T-helper 9 cell (primary cell): ENCODE data around the gene PQBP1.
A peak's percentile ranks its signal among the peaks of the same experiment; 100 is the strongest.

Experiments used
- DNase-seq: peaks from one replicate; pipeline ENCODE4 v3.0.0-alpha.2; 2020

Gene PQBP1

GRCh38 chrX:48902776-48903175, 5.0 kb downstream of the PQBP1 start:
- no peak for DNase-seq

- no peak for DNase-seq
These were observed 5.6 kb downstream of the PQBP1 start for GRCh38 chrX:48903290-48903689.

GRCh38 chrX:48904180-48904579, 6.5 kb downstream of the PQBP1 start:
- no peak for DNase-seq

DNA sequence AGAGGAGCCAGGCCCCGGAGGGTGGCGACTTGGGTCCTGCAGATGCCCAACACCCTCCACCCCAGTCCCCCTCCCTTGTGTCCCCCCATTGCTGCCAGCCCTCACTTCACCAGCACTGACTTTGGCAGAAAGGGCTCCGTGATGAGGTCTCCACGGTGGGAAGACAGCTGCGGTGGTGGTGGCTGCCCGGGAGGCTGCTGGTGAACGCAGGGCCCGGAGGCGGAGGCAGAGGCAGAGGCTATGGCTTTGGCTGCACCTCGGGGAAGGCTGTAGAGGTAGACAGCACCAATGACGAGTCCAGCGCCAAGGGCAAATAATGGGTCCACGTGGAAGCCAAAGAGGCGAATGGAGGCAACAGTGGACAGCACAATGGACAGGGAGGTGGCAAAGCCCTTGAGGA, 6.9 kb downstream of the PQBP1 start:
- no peak for DNase-seq

DNA sequence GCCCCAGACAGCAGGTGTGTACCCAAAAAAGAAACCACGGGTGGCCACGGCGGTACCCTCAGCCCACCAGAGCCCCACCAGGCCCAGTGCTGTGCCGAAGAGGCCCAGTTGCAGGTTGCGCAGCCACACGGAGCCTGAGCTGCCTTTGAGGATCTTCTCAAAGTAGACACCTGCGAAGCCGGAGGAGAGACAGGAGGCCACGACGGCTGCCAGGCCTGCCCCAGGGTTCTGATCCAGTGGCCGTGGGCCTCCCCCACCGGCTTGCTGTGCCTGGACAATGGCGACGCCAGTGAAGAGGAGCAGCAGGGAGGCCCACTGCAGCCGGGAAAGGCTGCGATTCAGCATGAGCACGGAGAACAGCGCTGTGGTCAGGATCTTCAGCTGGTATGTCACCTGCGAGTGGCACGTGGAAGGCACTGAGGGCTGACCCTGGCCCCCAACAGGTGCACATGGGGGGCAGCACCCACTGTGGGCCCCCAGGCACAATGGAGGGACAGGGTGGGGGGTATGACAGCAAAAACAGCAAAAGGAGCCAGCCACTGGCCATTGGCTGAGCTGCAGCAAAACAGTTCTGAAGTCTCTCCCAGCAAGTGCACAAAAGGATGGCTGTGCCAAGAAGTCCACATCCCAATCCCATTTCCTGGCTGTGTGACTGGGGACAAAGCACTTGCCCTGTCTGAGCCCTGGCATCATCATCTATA, 7.5 kb downstream of the PQBP1 start:
- no peak for DNase-seq

DNA sequence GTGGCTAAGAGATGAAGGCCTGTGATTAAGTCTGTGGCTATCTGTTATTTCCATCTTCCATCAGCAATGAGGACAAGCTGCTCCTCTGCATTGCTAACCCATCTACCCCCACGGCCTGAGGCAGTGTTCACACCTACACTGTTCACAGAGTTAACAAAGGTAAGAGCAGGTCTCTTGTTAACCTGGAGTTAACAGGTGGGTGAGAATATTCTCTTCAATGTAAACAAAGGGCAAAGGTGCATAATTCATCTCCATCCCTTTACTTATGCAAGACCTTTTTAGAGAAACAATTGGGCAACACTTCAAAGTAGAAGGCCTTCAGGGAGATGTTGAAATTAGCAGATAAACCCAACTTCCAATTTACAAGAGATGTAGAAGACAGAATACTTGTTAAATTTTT, 10.9 kb downstream of the PQBP1 start:
- DNase-seq: no peak

DNA sequence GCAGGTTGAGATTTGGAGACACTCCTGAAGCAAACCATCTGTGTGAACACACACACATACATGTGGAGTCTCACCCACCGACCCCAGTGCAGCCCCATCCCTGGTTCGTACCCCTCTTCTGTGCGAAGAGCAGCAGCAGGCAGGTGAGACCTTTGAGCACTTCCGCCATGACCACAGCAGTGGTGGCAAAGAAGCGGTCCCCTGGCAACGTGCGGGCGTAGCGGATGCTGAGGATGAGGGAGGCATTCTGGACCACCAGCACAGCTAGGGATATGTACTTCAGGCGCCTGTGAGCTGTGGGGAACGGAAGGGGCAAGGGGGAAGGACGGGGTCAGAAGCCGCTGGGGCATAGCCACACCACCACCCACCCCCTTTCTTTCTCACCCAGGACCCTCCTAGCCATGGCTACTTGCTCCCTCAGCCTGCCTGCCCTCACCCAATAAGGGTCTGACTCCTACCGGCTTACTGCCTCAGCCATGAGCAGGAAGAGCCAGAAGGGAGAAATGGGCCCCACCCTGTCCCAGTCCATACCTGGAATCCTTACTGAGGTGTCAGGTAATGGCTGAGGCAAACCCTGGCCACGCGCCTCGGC, 12.1 kb downstream of the PQBP1 start:
- no peak for DNase-seq

GRCh38 chrX:48910926-48911411, 13.2 kb downstream of the PQBP1 start:
- no peak for DNase-seq

DNA sequence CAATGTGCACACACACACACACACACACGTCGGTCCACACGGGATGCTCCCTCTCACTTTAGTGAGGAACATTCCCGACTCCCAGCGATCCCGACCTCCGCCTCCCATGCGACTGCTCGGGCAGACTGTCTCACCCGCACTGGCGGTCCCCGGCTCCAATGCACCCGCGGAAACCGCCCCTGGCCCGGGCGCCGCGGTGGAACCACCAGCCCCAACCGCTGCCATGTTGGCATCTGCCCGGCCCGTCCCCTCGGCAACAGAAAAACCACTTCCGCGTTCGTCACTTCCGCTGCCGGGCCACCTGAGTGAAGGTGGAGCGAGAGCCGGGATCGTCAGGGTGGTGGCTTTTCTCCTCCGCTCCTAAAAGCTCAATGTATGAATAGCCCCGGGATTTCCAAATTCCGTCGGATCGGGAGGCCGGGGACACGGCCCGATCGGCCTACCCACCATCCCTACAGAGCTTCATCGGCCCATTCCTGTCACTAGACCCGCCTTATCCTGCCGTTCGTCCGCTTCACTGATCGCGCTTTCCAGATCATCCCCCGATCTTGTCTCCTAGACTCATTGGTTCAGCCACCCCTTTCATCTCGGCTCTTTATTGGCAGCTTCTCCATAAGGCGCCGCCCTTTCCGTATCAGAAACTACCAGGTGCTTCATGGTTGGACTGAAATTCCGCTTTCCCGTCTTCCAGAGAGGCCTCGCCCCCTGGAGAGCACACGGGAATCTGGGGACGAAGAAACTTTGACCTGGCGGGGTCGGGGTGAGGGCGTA, 13.9 kb downstream of the PQBP1 start, which contains the start of gene SLC35A2:
TSS of gene SLC35A2 (minus strand) at position 235 of the 771 bp plus-strand sequence. CDS start at position 225, 10 bp downstream.
- DNase-seq: peak; percentile 87

- DNase-seq: no peak
These were observed 16.1 kb downstream of the PQBP1 start for GRCh38 chrX:48913605-48914366.

DNA sequence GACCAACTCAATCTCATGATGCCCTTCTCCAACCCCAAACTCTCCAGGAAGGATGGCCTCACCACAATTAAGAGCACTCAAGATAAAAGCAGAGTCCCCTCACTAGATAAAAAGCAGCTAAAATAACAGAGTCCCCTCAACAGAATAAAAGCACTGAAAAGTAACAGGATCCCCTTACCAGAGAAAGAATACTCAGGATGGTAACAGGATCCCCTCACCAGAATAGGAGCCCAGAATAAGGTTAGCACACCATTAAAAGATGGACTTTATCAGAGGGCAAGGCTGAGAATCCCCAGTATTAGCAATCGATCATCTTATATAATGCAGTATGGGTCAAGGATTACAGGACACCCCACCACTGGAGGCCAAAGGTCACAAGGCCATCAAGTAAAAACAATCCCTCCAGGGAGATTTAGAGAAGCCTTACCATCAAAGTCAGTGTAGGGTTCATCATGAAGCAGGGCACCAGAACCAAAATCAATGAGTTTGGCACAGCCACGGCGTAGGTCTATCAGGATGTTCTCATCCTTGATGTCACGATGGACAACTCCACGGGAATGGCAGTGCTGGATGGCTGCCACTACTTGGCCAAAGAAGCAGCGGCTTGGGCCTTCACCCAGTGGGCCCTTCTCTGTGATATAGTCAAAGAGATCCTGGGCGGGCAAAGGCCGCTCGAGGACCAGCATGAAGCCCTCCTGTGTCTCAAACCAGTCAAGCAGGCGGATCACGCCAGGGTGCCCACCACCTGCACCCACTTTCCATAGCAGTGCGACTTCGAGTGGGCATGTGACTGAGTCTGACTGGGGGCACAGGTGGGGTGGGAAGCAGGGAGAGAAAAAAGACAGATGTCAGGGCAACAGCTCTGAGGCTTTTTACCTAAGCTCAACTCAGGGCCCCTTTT, 17.1 kb downstream of the PQBP1 start:
- no peak for DNase-seq

GRCh38 chrX:48917139-48918001, 19.6 kb downstream of the PQBP1 start:
- DNase-seq: peak; percentile 80

GRCh38 chrX:48918301-48918642, 20.5 kb downstream of the PQBP1 start:
- DNase-seq: no peak

DNA sequence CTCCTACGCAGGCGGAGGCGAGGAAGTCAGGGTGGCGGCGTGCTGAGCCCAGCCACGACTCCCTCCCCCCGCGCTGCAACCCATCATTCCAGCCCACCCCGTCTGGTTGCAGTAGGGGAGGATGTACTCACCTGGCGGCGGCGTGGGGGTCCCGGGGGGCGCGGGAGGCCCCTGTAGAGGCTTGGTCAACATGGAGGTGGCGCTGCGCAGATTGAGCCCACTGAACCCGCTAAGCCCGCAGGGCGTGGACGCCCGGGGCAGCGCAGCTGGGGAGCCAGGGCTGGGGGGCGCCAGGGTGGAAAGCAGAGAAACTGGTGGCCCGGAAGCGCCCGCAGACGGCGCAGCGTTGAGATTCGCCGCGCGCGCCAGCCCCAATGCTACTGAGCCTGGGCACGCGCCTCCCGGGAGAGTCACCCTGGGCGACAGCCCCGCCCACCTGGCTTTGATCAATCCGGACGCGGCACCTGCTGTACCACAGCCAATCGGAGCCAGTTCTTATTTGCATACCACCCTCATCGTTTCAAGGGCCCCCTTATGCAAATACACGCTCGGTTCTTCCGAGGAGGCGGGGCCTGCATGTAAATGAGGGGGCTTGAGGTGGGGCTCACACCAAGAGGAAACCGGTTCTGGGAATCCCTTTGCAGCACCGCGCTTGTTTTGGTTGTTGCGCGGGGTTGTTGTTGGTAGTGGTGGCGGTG, 21.1 kb downstream of the PQBP1 start, which contains the start of gene PIM2:
TSS of gene PIM2 (minus strand) at position 382 of the 698 bp plus-strand sequence. CDS start at position 192, 190 bp downstream.
- DNase-seq: peak; percentile 82

GRCh38 chrX:48919360-48919841, 21.7 kb downstream of the PQBP1 start:
- no peak for DNase-seq

GRCh38 chrX:48919947-48920717, 22.4 kb downstream of the PQBP1 start:
- no peak for DNase-seq

GRCh38 chrX:48920718-48921104, 23.0 kb downstream of the PQBP1 start:
- DNase-seq: no peak

DNA sequence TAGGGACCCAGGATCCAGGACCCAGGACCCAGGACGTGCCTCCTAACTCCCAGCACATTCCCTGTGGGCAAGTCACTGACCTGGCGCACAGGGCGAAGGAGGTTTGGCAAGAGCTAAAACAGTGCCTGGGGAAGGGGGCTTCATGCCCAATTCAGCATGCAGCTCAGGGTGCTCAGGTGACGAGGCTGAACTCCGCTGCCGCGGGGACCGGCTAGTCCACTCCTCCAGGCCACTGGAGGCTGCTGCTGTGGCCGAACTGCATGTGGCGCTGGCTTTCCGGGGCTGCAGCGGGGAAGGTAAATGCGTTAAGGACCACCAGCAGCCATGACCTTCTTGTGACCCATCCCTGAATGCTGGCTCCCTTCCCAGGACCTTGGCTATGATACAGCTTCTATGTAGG, 26.0 kb downstream of the PQBP1 start:
- no peak for DNase-seq

DNA sequence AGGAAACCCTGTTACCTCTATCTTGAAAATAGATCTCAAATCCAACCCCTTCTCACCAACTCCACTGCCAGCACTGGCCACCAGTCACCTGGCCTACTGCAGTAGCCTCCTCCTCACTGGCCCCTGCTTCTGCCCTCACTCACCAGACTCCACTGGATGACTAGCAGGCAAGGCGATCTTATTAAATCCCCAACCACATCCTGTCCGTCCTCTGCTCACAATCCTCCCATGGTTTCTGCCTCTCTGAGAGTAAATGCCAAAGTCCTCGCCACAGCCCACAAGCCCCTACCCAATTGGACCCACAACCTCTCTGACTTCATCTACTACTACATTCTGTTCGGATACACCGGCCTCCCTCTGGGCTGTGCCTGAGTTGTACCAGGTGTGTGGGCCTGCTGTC, 26.5 kb downstream of the PQBP1 start:
- no peak for DNase-seq
